Astrocyte (in vitro differentiated cells and primary cell): Measurements from ENCODE around the gene CARD14. TPM values are rescaled to one million over a fixed set of nuclear protein-coding genes. Genes with fewer than 3 reads are reported as not detected.

Experiments used
- DNase-seq: peaks from one replicate; pipeline ENCODE4 v3.0.0-alpha.2; 2010; ENCODE audit warnings: low read depth
- FAIRE-seq: peaks from 2 replicates; lab custom pipeline; 2011; peaks lifted over from hg19 to GRCh38; lab: Jason Lieb, UNC
- H2AFZ ChIP-seq: 2 replicates; pipeline ENCODE4 v1.6.0; 2012; ENCODE audit warnings: low read depth, low read length, inconsistent platforms
- H3K27ac ChIP-seq: 2 replicates; pipeline ENCODE4 v1.5.1; 2011; ENCODE audit warnings: low read depth, low read length, inconsistent platforms
- H3K27me3 ChIP-seq: 2 replicates; pipeline ENCODE4 v1.6.0; 2011; ENCODE audit warnings: low read length, inconsistent platforms; ENCODE audit not compliant: insufficient read depth
- H3K36me3 ChIP-seq: 2 replicates; pipeline ENCODE4 v1.5.1; 2011; ENCODE audit warnings: low read length, inconsistent platforms; ENCODE audit not compliant: insufficient read depth
- H3K4me1 ChIP-seq: 2 replicates; pipeline ENCODE4 v1.5.1; 2011; ENCODE audit warnings: low read length, inconsistent platforms; ENCODE audit not compliant: insufficient read depth
- H3K4me2 ChIP-seq: 2 replicates; pipeline ENCODE4 v1.6.0; 2012; ENCODE audit warnings: low read length, inconsistent platforms
- H3K4me3 ChIP-seq: 2 replicates; pipeline ENCODE4 v1.5.1; 2011; ENCODE audit warnings: low read depth, mild to moderate bottlenecking, low read length, inconsistent platforms; ENCODE audit not compliant: insufficient read depth
- H3K79me2 ChIP-seq: 2 replicates; pipeline ENCODE4 v1.6.0; 2012; ENCODE audit warnings: mild to moderate bottlenecking, low read length, inconsistent platforms; ENCODE audit not compliant: insufficient read depth
- H3K9ac ChIP-seq: 2 replicates; pipeline ENCODE4 v1.6.0; 2012; ENCODE audit warnings: mild to moderate bottlenecking, low read length, inconsistent platforms
- H3K9me3 ChIP-seq: 2 replicates; pipeline ENCODE4 v1.5.1; 2012; ENCODE audit warnings: low read depth, mild to moderate bottlenecking, low read length, inconsistent platforms; ENCODE audit not compliant: insufficient read depth
- H4K20me1 ChIP-seq: 2 replicates; pipeline ENCODE4 v1.6.0; 2012; ENCODE audit warnings: low read length, inconsistent platforms; ENCODE audit not compliant: insufficient read depth
- H3K27ac Mint-ChIP-seq: one replicate; pipeline ENCODE4 v1.8.0; 2021; ENCODE audit warnings: mild to moderate bottlenecking, mixed read lengths; ENCODE audit not compliant: unreplicated experiment
- H3K27me3 Mint-ChIP-seq: one replicate; pipeline ENCODE4 v1.8.0; 2021; ENCODE audit warnings: low read depth, mixed read lengths; ENCODE audit not compliant: unreplicated experiment
- H3K36me3 Mint-ChIP-seq: one replicate; pipeline ENCODE4 v1.8.0; 2021; ENCODE audit warnings: low read depth, mixed read lengths; ENCODE audit not compliant: unreplicated experiment
- H3K4me1 Mint-ChIP-seq: one replicate; pipeline ENCODE4 v1.8.0; 2021; ENCODE audit warnings: low read depth, mixed read lengths; ENCODE audit not compliant: unreplicated experiment
- H3K4me3 Mint-ChIP-seq: one replicate; pipeline ENCODE4 v1.8.0; 2021; ENCODE audit warnings: mild to moderate bottlenecking, moderate library complexity, mixed read lengths; ENCODE audit not compliant: unreplicated experiment
- H3K9me3 Mint-ChIP-seq: one replicate; pipeline ENCODE4 v1.8.0; 2021; ENCODE audit warnings: mild to moderate bottlenecking, mixed read lengths; ENCODE audit not compliant: unreplicated experiment
- CTCF ChIP-seq: IDR thresholded peaks from 2 replicates; pipeline ENCODE4 v1.5.1; 2011; ENCODE audit warnings: low read depth, mild to moderate bottlenecking, inconsistent platforms, low read length, moderate library complexity; ENCODE audit not compliant: insufficient read depth
- EZH2 ChIP-seq: IDR thresholded peaks from 2 replicates; pipeline ENCODE4 v1.6.1; 2012; ENCODE audit warnings: mild to moderate bottlenecking, low read length, inconsistent platforms; ENCODE audit not compliant: insufficient read depth
- total RNA-seq: library from RNA; stranded (reverse); gene quantifications from 2 replicates; pipeline ENCODE4 v1.2.1, GENCODE V29; 2021

The CARD14 gene
- total RNA-seq, 1 donor from 2014 or later = not detected

GRCh38 chr17:80122926-80123505, 46.8 kb upstream of the CARD14 start:
- H3K4me3 ChIP-seq = no peak overlapping the region
- H3K79me2 ChIP-seq = no peaks in the 10 kb centered on the region
- H3K4me1 Mint-ChIP-seq = peaks cover 9% of the 10 kb centered on the region
- H3K36me3 ChIP-seq = no peaks in the 10 kb centered on the region
- no peak overlapping the region for H2AFZ ChIP-seq
- FAIRE-seq (no peak), DNase-seq (no peak)
- H3K27me3 ChIP-seq = peaks cover 3% of the 10 kb centered on the region
- peaks cover 3% of the 10 kb centered on the region for H3K27me3 Mint-ChIP-seq
- H3K4me1 ChIP-seq = peaks cover 14% of the 10 kb centered on the region
- no peak overlapping the region for H3K27ac Mint-ChIP-seq
- no peaks in the 10 kb centered on the region for H3K9me3 Mint-ChIP-seq
- H3K9me3 ChIP-seq = no peaks in the 10 kb centered on the region
- H3K4me3 Mint-ChIP-seq = no peak overlapping the region
- no peak overlapping the region for H3K9ac ChIP-seq
- H4K20me1 ChIP-seq = no peaks in the 10 kb centered on the region
- H3K36me3 Mint-ChIP-seq = no peaks in the 10 kb centered on the region
- no peak overlapping the region for H3K4me2 ChIP-seq
- no peak for TF ChIP-seq EZH2
- no peak for TF ChIP-seq CTCF
- no peak overlapping the region for H3K27ac ChIP-seq

- no peak overlapping the region for H3K4me2 ChIP-seq
- TF ChIP-seq EZH2 (no peak), CTCF (no peak)
- H3K27me3 Mint-ChIP-seq = peaks cover 3% of the 10 kb centered on the region
- no peak overlapping the region for H3K4me3 ChIP-seq
- H3K27me3 ChIP-seq = peaks cover 3% of the 10 kb centered on the region
- H2AFZ ChIP-seq = no peak overlapping the region
- H3K9ac ChIP-seq = no peak overlapping the region
- H3K9me3 ChIP-seq = no peaks in the 10 kb centered on the region
- H3K9me3 Mint-ChIP-seq = no peaks in the 10 kb centered on the region
- no peaks in the 10 kb centered on the region for H3K79me2 ChIP-seq
- H3K27ac ChIP-seq = no peak overlapping the region
- peaks cover 9% of the 10 kb centered on the region for H3K4me1 Mint-ChIP-seq
- no peaks in the 10 kb centered on the region for H4K20me1 ChIP-seq
- no peaks in the 10 kb centered on the region for H3K36me3 Mint-ChIP-seq
- FAIRE-seq (no peak), DNase-seq (peak; percentile 69)
- H3K36me3 ChIP-seq = no peaks in the 10 kb centered on the region
- no peak overlapping the region for H3K4me3 Mint-ChIP-seq
- H3K4me1 ChIP-seq = peaks cover 14% of the 10 kb centered on the region
- H3K27ac Mint-ChIP-seq = peak overlapping the region; percentile 58
Measured at GRCh38 chr17:80123791-80124190, 46.0 kb upstream of the CARD14 start.

- Mint-ChIP-seq H3K4me3 (no peak overlapping the region), H3K4me1 (peaks cover 9% of the 10 kb centered on the region), H3K9me3 (no peaks in the 10 kb centered on the region), H3K27ac (peak overlapping the region; percentile 53), H3K27me3 (peaks cover 3% of the 10 kb centered on the region), H3K36me3 (no peaks in the 10 kb centered on the region)
- Histone ChIP-seq H3K4me2 (no peak overlapping the region), H2AFZ (no peak overlapping the region), H3K9ac (no peak overlapping the region), H3K4me3 (no peak overlapping the region), H3K36me3 (no peaks in the 10 kb centered on the region), H3K27ac (no peak overlapping the region), H3K9me3 (no peaks in the 10 kb centered on the region), H3K27me3 (peaks cover 3% of the 10 kb centered on the region), H4K20me1 (no peaks in the 10 kb centered on the region), H3K4me1 (peaks cover 14% of the 10 kb centered on the region), H3K79me2 (no peaks in the 10 kb centered on the region)
- DNase-seq (peak; percentile 50), FAIRE-seq (no peak)
- TF ChIP-seq EZH2 = no peak
- TF ChIP-seq CTCF = peak; percentile 37
Measured at GRCh38 chr17:80124351-80124981, 45.4 kb upstream of the CARD14 start.
